Tibial nerve (tissue), 4 donors: ENCODE results near the gene TEX51. TPM values are rescaled to one million over a fixed set of nuclear protein-coding genes. Genes with fewer than 3 reads are reported as not detected.

Source experiments
- DNase-seq, 2 donors: peaks; one replicate each; pipeline ENCODE4 v3.0.0-alpha.2; 2019; ENCODE audit warnings: low spot score in 2 of 2
- H3K27ac ChIP-seq, 4 donors: fragments of 200-600 bp; sonication (generic) in 3 of 4; one replicate each; pipeline ENCODE4 v1.5.1; 2017 to 2019; ENCODE audit warnings: mild to moderate bottlenecking in 1 of 4
- H3K27me3 ChIP-seq, 2 donors: fragments of 200-600 bp; sonication (generic) in 1 of 2; one replicate each; pipeline versions ENCODE4 v1.5.1 to v1.6.0; 2017 to 2019
- H3K36me3 ChIP-seq, 3 donors: fragments of 200-600 bp; sonication (generic); one replicate each; pipeline ENCODE4 v1.5.1; 2018 to 2019
- H3K4me1 ChIP-seq, 4 donors: fragments of 200-600 bp; sonication (generic) in 3 of 4; one replicate each; pipeline ENCODE4 v1.5.1; 2017 to 2019
- H3K4me3 ChIP-seq, 4 donors: fragments of 200-600 bp; sonication (generic) in 3 of 4; one replicate each; pipeline ENCODE4 v1.5.1; 2017 to 2019; ENCODE audit warnings: mild to moderate bottlenecking in 1 of 4, moderate library complexity in 1 of 4
- H3K9me3 ChIP-seq, 4 donors: fragments of 200-600 bp; sonication (generic) in 3 of 4; one replicate each; pipeline ENCODE4 v1.5.1; 2017 to 2019
- EP300 ChIP-seq, 2 donors: sonication (generic); formaldehyde crosslinking; IDR thresholded peaks; one replicate each; pipeline ENCODE4 v1.6.1; 2017; ENCODE audit warnings: antibody characterized with exemption in 2 of 2, mild to moderate bottlenecking in 1 of 2
- POLR2A ChIP-seq, 2 donors: fragments of 450-650 bp; IDR thresholded peaks; one replicate each; pipeline ENCODE4 v1.6.1; 2017; ENCODE audit warnings: antibody characterized with exemption in 2 of 2, mild to moderate bottlenecking in 2 of 2, moderate library complexity in 2 of 2
- WGBS, 2 donors: methylation state at CpG; one replicate each; pipeline ENCODE4 v1.1.5; 2018; 5-methylcytosine and 5-hydroxymethylcytosine counted together
- total RNA-seq, 4 donors: library from RNA; depleted of rRNA; stranded (reverse); fragments of >200 nt; gene quantifications; one replicate each; pipeline ENCODE4 v1.1.0, GENCODE V29; 2016
- TF ChIP-seq, protein P1 (sequence below), 5 experiments: fragments of 200-600 bp in 3 of 5; fragments of 450-650 bp in 2 of 5; sonication (generic) in 3 of 5; IDR thresholded peaks; one replicate each; pipeline ENCODE4 v1.5.1; 2016 to 2019; ENCODE audit warnings: antibody characterized with exemption in 5 of 5, mild to moderate bottlenecking in 3 of 5, moderate library complexity in 2 of 5

TEX51 gene
- total RNA-seq, 4 donors from 2014 or later: not detected

DNA sequence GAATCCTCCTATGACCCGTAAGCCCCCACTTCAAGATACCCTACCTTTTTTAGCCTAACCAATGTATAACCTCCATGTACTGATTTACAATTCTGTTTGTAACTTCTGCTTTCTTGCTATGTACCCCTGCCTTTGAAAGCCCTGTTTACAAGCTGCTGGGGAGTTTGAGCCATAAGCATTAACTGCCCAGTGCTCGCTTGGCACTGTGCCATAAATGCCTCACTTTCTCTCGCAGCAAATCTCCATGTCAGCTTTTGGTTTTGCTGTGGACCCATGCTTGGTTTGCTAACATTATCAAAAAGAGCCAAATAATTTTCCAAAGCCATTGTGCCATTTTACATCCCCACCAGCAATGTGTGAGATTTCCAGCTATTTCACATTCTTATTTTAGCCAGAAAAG is 51.8 kb downstream of the TEX51 start:
- Histone ChIP-seq H3K4me3 (no peak overlapping the region), H3K4me1 (no peaks in the 10 kb centered on the region), H3K9me3 (peaks cover 0 to 3% (median 0%) of the 10 kb centered on the region in 4 donors), H3K36me3 (no peaks in the 10 kb centered on the region), H3K27me3 (no peaks in the 10 kb centered on the region), H3K27ac (no peak overlapping the region)
- no peak for DNase-seq
- WGBS, 2 donors: 70 to 72% methylated on average over 3 of the region's 3 CpGs
- TF ChIP-seq POLR2A (IDR thresholded peaks at IDR 0.05) (no peak), EP300 (IDR thresholded peaks at IDR 0.05) (no peak)
- TF ChIP-seq, protein P1, sequence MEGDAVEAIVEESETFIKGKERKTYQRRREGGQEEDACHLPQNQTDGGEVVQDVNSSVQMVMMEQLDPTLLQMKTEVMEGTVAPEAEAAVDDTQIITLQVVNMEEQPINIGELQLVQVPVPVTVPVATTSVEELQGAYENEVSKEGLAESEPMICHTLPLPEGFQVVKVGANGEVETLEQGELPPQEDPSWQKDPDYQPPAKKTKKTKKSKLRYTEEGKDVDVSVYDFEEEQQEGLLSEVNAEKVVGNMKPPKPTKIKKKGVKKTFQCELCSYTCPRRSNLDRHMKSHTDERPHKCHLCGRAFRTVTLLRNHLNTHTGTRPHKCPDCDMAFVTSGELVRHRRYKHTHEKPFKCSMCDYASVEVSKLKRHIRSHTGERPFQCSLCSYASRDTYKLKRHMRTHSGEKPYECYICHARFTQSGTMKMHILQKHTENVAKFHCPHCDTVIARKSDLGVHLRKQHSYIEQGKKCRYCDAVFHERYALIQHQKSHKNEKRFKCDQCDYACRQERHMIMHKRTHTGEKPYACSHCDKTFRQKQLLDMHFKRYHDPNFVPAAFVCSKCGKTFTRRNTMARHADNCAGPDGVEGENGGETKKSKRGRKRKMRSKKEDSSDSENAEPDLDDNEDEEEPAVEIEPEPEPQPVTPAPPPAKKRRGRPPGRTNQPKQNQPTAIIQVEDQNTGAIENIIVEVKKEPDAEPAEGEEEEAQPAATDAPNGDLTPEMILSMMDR (IDR thresholded peaks at IDR 0.05): no peak

Other genes starting within 250 kb of the TEX51 start
- gene GYPC, start 242.7 kb upstream of the TEX51 start, total RNA-seq: 10 to 100 TPM; 50.4 to 87.6 (median 67.8) TPM
- gene BIN1, start 208.3 kb downstream of the TEX51 start, total RNA-seq: 100 to 1,000 TPM in 2 of 4 donors, 10 to 100 TPM in 2; 95.7 to 146 (median 98.8) TPM